GM12872 (cell line): ENCODE measurements around the gene ABCB6.

Source experiments
- TF ChIP-seq, protein P1 (sequence below): IDR thresholded peaks from 3 replicates; pipeline ENCODE4 v1.5.1; 2011; ENCODE audit warnings: low read depth, mild to moderate bottlenecking, low read length, moderate library complexity; ENCODE audit not compliant: insufficient read depth

The ABCB6 gene

DNA sequence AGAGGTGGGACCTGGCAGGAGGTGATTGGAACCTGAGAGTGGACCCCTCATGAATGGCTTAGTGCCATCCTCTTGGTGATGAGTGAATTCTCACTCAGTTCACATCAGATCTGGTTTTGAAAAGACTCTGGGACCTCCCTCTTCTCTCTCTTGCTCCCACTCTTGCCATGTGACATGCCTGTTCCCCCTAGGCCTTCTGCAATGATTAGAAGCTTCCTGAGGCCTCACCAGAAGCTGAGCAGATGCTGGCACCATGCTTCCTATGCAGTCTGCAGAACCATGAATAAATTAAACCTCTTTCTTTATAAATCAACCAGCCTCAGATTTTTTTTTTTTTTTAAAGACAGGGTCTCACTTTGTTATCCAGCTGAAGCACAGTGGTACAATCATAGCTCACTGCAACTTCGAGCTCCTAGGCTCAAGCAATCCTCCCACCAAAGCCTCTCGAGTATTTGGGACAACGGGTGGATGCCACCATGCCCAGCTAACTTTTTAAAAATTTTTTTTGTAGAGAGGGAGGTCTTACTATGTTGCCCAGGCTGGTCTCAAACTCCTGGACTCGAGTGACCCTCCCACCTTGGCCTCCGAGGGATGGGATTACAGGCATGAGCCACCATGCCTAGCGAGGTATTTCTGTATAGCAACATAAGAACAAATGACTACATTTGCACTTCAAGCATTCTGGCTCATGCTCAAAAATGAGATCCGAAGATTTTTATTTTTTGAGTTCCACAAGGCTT is 14.2 kb downstream of the ABCB6 start:
- TF ChIP-seq, protein P1, sequence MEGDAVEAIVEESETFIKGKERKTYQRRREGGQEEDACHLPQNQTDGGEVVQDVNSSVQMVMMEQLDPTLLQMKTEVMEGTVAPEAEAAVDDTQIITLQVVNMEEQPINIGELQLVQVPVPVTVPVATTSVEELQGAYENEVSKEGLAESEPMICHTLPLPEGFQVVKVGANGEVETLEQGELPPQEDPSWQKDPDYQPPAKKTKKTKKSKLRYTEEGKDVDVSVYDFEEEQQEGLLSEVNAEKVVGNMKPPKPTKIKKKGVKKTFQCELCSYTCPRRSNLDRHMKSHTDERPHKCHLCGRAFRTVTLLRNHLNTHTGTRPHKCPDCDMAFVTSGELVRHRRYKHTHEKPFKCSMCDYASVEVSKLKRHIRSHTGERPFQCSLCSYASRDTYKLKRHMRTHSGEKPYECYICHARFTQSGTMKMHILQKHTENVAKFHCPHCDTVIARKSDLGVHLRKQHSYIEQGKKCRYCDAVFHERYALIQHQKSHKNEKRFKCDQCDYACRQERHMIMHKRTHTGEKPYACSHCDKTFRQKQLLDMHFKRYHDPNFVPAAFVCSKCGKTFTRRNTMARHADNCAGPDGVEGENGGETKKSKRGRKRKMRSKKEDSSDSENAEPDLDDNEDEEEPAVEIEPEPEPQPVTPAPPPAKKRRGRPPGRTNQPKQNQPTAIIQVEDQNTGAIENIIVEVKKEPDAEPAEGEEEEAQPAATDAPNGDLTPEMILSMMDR = no peak

DNA sequence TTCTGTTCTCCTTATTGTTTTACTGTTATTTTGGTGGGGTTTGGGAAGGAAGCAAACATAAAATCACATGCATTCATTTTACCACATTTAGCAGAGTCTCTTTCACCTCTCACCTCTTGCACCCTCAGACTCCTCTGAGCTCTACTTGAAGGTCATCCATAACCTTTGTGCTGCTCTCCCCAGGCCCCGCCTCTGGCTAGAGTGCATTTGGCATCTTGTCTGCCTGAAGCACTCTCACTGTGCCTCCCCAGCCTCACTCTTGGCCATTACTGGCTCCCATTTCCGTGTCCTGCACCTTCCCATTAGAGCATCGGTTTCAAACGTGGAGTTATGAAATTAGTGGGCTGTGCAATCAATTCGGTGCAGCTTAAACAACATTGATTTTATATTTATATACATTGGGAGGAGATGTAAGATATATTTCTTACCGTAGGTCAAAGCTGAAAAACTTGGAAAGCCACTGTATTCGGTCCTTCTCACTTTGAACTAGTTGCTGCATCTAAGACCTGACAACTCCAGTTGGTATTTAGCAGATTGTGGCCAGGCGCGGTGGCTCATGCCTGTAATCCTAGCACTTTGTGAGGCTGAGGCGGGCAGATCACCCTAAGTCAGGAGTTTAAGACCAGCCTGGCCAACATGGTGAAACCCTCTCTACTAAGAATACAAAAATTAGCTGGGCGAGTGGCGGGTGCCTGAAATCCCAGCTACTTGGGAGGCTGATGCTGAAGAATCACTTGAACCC is 19.1 kb downstream of the ABCB6 start:
- TF ChIP-seq, protein P1 = no peak

DNA sequence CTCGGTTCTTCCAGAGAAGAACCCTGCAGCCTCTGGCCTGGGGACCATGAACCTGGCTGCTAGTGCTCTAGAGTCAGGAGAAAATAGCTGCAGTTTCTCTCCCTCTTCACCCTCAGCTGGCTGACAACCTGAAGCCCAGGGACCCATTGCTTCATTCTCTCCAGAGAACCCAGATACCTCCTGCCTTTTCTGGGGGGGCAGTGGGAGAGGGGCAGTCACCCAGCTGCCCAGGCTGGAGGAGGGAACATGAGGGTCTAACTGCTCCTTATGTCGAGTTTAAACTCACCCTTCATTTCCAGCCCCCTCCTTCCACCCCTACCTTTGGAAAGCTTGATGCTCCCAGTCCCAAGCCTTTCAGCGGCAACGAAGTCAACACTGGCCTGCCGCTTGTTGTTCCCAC is 19.8 kb downstream of the ABCB6 start:
- TF ChIP-seq, protein P1 = no peak

DNA sequence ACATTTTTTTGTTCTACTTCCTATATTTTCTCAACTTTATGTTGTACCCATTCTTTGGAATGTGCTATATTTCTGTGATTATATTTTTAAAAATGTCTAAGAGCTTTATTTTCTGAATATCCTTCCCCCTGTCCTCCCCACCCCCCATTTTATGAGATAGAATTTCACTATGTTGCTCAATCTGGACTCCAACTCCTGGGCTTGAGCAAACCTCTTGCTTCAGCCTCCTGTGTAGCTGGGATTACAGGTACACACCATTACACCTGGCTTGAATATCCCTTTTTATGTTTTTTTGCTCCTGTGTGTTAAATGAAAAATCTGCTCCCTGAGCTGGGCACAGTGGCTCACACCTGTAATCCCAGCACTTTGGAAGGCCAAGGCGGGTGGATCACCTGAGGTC is 21.4 kb downstream of the ABCB6 start:
- TF ChIP-seq, protein P1 = no peak

DNA sequence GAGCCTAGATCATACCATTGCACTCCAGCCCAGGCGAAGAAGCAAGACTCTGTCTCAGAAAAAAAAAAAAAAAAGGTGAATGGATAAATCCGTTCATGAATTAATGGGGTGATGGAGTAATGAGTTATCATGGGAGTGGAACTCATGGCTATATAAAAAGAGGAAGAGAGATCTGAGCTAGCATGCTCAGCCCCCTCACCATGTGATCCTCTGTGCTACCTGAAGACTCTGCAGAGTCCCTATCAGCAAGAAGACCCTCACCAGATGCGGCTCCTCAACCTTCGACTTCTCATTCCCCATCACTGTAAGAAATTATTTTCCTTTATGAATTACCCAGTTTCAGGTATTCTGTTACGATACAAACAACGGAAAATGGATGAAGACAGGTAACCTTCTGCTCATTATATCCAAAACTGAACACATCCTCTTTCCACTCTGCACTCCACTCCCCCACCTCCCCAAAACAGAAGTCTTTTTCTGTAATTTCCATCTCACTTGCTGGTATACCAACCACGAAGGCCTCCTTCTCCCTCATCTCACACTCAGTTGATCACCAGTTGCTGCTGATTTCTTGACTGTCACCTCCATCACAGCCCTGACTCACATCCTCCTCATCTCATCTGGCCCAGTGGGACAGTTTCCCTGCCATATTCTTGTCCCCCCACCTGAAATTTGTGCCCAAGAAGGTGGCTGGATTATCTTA is 31.9 kb downstream of the ABCB6 start:
- TF ChIP-seq, protein P1 = no peak

DNA sequence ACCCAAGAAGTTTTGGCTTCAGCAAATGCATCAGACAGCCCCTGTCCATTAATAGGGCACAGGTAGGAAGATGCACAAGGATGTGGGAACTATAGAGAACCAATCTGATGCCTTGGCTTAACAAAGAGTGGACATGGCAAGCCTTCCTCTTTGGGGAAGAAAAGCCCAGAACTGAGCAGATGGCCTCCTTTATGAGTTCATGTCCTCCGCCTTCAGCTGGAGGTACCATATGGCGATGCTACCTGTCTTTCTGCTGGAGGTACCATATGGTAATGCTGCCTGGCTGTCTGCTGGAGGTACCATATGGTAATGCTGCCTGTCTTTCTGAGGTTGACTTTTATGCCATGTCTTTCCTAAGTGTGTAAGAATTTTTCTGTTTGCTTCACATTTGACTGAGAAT is 34.6 kb downstream of the ABCB6 start:
- TF ChIP-seq, protein P1 = no peak

DNA sequence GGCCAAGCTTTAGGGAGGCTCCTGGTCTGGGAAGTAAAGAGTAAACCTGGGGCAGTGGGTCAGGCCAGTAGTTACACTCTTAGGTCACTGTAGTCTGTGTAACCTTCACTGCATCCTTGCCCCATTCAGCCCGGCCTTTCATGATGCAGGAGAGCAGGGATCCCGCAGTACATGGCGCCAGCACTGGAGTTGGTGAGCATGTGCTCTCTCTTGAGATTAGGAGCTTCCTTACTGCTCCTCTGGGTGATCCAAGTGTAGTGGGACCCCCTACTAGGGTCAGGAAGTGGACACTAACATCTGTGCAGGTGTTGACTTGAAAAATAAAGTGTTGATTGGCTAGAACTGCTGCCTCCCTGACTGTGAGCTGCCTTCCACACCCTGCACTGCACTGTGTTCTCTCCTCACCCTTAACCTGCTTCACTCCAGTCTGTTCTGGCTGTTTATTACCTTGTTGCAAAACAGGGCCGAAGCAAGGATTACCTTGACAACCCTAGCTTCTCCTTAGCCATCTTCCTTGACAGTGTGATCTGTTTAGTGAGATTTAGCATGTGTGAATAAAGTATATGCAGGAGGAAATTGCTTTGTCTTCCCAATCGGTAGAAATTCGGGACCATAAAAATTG is 35.5 kb downstream of the ABCB6 start:
- TF ChIP-seq, protein P1 = no peak
